ENCODE results near the gene MTM1. TPM values are rescaled to one million over a fixed set of nuclear protein-coding genes. Genes with fewer than 3 reads are reported as not detected.

The MTM1 gene
- total RNA-seq, 2 experiments from 2014 or later: 38.6 to 40.3 TPM

GRCh38 chrX:150543230-150544155 lies 24.9 kb upstream of the MTM1 start:
- Mint-ChIP-seq H3K9me3 (ENCODE audit: low read depth) (no peaks in the 10 kb centered on the region), H3K36me3 (peaks cover 2% of the 10 kb centered on the region), H3K27me3 (no peaks in the 10 kb centered on the region), H3K27ac (no peak overlapping the region), H3K4me3 (no peak overlapping the region), H3K4me1 (peaks cover 27% of the 10 kb centered on the region)
- ATAC-seq (no peak), DNase-seq (no peak)
- CTCF ChIA-PET: interaction anchor here (1.4 to 1.5 kb wide), 2 partner anchors 44 to 180 kb away, joined by 3 to 4 read pairs; partner anchors contain the start of gene MAMLD1

- H3K36me3 Mint-ChIP-seq: no peaks in the 10 kb centered on the region
- CTCF ChIA-PET: interaction anchor here (1.4 to 1.6 kb wide), 3 partner anchors 43 to 181 kb away, joined by 3 to 5 read pairs (median 4); partner anchors contain the start of gene MAMLD1
- no peak overlapping the region for H3K27ac Mint-ChIP-seq
- H3K4me1 Mint-ChIP-seq: peaks cover 35% of the 10 kb centered on the region
- no peaks in the 10 kb centered on the region for H3K9me3 Mint-ChIP-seq (ENCODE audit: low read depth)
- DNase-seq: peak; percentile 41
- H3K4me3 Mint-ChIP-seq: no peak overlapping the region
- H3K27me3 Mint-ChIP-seq: no peaks in the 10 kb centered on the region
- ATAC-seq: no peak
These were observed 24.1 kb upstream of the MTM1 start for GRCh38 chrX:150544222-150544787.

- no peak for ATAC-seq
- Mint-ChIP-seq H3K4me1 (peaks cover 36% of the 10 kb centered on the region), H3K4me3 (no peak overlapping the region), H3K27ac (no peak overlapping the region), H3K27me3 (no peaks in the 10 kb centered on the region), H3K9me3 (ENCODE audit: low read depth) (no peaks in the 10 kb centered on the region), H3K36me3 (no peaks in the 10 kb centered on the region)
- CTCF ChIA-PET: interaction anchor here (0.9 to 1.6 kb wide), 4 partner anchors 26 to 101 kb away, joined by 3 to 5 read pairs (median 4); no protein-coding TSS in a partner anchor
- DNase-seq: no peak
These were observed 23.3 kb upstream of the MTM1 start for GRCh38 chrX:150544835-150545770.

GRCh38 chrX:150546711-150547153 lies 21.7 kb upstream of the MTM1 start:
- no peaks in the 10 kb centered on the region for H3K27me3 Mint-ChIP-seq
- CTCF ChIA-PET: interaction anchor here (1.1 to 1.5 kb wide), 3 partner anchors 26 to 96 kb away, joined by 3 to 5 read pairs (median 4); no protein-coding TSS in a partner anchor
- H3K27ac Mint-ChIP-seq: peak overlapping the region; percentile 70
- H3K9me3 Mint-ChIP-seq (ENCODE audit: low read depth): no peaks in the 10 kb centered on the region
- no peaks in the 10 kb centered on the region for H3K36me3 Mint-ChIP-seq
- peaks cover 36% of the 10 kb centered on the region for H3K4me1 Mint-ChIP-seq
- peak overlapping the region; percentile 22 for H3K4me3 Mint-ChIP-seq
- ATAC-seq (peak; percentile 60), DNase-seq (peak; percentile 43)

- Mint-ChIP-seq H3K27ac (no peak overlapping the region), H3K4me1 (peaks cover 36% of the 10 kb centered on the region), H3K27me3 (no peaks in the 10 kb centered on the region), H3K9me3 (ENCODE audit: low read depth) (no peaks in the 10 kb centered on the region), H3K4me3 (peak overlapping the region; percentile 47), H3K36me3 (no peaks in the 10 kb centered on the region)
- CTCF ChIA-PET: interaction anchor here (1.1 to 1.5 kb wide), 2 partner anchors 25 to 97 kb away, joined by 4 to 5 read pairs; no protein-coding TSS in a partner anchor
- no peak for DNase-seq
- ATAC-seq: peak; percentile 62
These were observed 20.9 kb upstream of the MTM1 start for GRCh38 chrX:150547375-150548115.

GRCh38 chrX:150548251-150548650 lies 20.2 kb upstream of the MTM1 start:
- H3K4me1 Mint-ChIP-seq: peaks cover 34% of the 10 kb centered on the region
- H3K9me3 Mint-ChIP-seq (ENCODE audit: low read depth): no peaks in the 10 kb centered on the region
- no peak overlapping the region for H3K27ac Mint-ChIP-seq
- CTCF ChIA-PET: no interaction called here
- ATAC-seq: no peak
- no peak for DNase-seq
- no peaks in the 10 kb centered on the region for H3K36me3 Mint-ChIP-seq
- no peaks in the 10 kb centered on the region for H3K27me3 Mint-ChIP-seq
- peak overlapping the region; percentile 47 for H3K4me3 Mint-ChIP-seq

GRCh38 chrX:150548684-150549083 lies 19.7 kb upstream of the MTM1 start:
- ATAC-seq (no peak), DNase-seq (no peak)
- Mint-ChIP-seq H3K36me3 (no peaks in the 10 kb centered on the region), H3K27me3 (no peaks in the 10 kb centered on the region), H3K9me3 (ENCODE audit: low read depth) (no peaks in the 10 kb centered on the region), H3K4me3 (no peak overlapping the region), H3K4me1 (peaks cover 31% of the 10 kb centered on the region), H3K27ac (no peak overlapping the region)
- CTCF ChIA-PET: no interaction called here

GRCh38 chrX:150551963-150552362 lies 16.5 kb upstream of the MTM1 start:
- H3K27me3 Mint-ChIP-seq: no peaks in the 10 kb centered on the region
- DNase-seq (no peak), ATAC-seq (no peak)
- H3K4me3 Mint-ChIP-seq: no peak overlapping the region
- CTCF ChIA-PET: no interaction called here
- no peak overlapping the region for H3K27ac Mint-ChIP-seq
- no peaks in the 10 kb centered on the region for H3K36me3 Mint-ChIP-seq
- H3K9me3 Mint-ChIP-seq (ENCODE audit: low read depth): no peaks in the 10 kb centered on the region
- peaks cover 17% of the 10 kb centered on the region for H3K4me1 Mint-ChIP-seq

- CTCF ChIA-PET: no interaction called here
- no peak overlapping the region for H3K27ac Mint-ChIP-seq
- H3K27me3 Mint-ChIP-seq: no peaks in the 10 kb centered on the region
- H3K4me3 Mint-ChIP-seq: no peak overlapping the region
- DNase-seq: no peak
- no peaks in the 10 kb centered on the region for H3K36me3 Mint-ChIP-seq
- no peak for ATAC-seq
- no peaks in the 10 kb centered on the region for H3K4me1 Mint-ChIP-seq
- H3K9me3 Mint-ChIP-seq (ENCODE audit: low read depth): no peaks in the 10 kb centered on the region
These were observed 10.0 kb upstream of the MTM1 start for GRCh38 chrX:150558424-150558823.

GRCh38 chrX:150564838-150565237 lies 3.6 kb upstream of the MTM1 start:
- no peaks in the 10 kb centered on the region for H3K9me3 Mint-ChIP-seq (ENCODE audit: low read depth)
- no peaks in the 10 kb centered on the region for H3K27me3 Mint-ChIP-seq
- H3K4me1 Mint-ChIP-seq: peaks cover 8% of the 10 kb centered on the region
- H3K27ac Mint-ChIP-seq: no peak overlapping the region
- ATAC-seq (no peak), DNase-seq (no peak)
- no peak overlapping the region for H3K4me3 Mint-ChIP-seq
- H3K36me3 Mint-ChIP-seq: no peaks in the 10 kb centered on the region
- CTCF ChIA-PET: no interaction called here

- Mint-ChIP-seq H3K4me3 (no peak overlapping the region), H3K9me3 (ENCODE audit: low read depth) (no peaks in the 10 kb centered on the region), H3K27ac (no peak overlapping the region), H3K36me3 (peaks cover 2% of the 10 kb centered on the region), H3K4me1 (peaks cover 11% of the 10 kb centered on the region), H3K27me3 (no peaks in the 10 kb centered on the region)
- CTCF ChIA-PET: no interaction called here
- DNase-seq (no peak), ATAC-seq (no peak)
These were observed 2.9 kb upstream of the MTM1 start for GRCh38 chrX:150565551-150565950.

- peaks cover 19% of the 10 kb centered on the region for H3K4me1 Mint-ChIP-seq
- DNase-seq: no peak
- peaks cover 2% of the 10 kb centered on the region for H3K36me3 Mint-ChIP-seq
These were observed 1.7 kb upstream of the MTM1 start for GRCh38 chrX:150566734-150567182.

More at GRCh38 chrX:150566734-150567182, 1.7 kb upstream of the MTM1 start:
- H3K27me3 Mint-ChIP-seq: no peaks in the 10 kb centered on the region
- no peak overlapping the region for H3K4me3 Mint-ChIP-seq
- CTCF ChIA-PET: no interaction called here
- ATAC-seq: no peak
- no peak overlapping the region for H3K27ac Mint-ChIP-seq
- no peaks in the 10 kb centered on the region for H3K9me3 Mint-ChIP-seq (ENCODE audit: low read depth)

Measured in activated CD8-positive, alpha-beta memory T cell treated with anti-CD3 and anti-CD28 coated beads, Interleukin-2, amount 10 ng/mL, durations not matched to agents 7 days and 5 days (primary cell).